Measurements from ENCODE around the gene CRY2.

DNA sequence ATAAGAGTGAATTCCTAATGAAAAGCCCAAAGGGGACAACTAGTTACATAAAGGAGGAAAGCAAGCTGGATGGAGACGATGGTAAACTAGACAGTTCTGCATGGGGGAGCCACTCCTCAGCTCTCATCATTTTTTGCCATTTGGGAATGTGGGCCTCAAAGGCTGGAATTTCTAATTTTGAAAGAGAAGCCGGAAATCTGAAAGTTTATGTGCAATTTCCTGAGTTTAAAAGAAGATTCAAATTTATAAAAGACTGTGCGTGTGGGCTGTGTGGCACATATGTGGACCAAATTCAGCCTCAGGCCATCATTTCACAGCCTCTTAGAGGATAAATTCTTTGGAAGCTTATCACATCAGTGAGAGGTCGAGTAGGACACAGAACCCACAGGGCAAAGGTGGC, 18.3 kb upstream of the CRY2 start:
- TF ChIP-seq CTCF (IDR thresholded peaks at IDR 0.05; ENCODE audit: low read depth, low read length, poor library complexity, severe bottlenecking) (no peak), EZH2phosphoT487 (IDR thresholded peaks at IDR 0.05; ENCODE audit: borderline replicate concordance, low read length) (no peak)
